Esophagus muscularis mucosa (tissue), 4 donors: ENCODE data around the gene IRS1.

Experiments
- CTCF ChIP-seq, 3 experiments: fragments of 200-600 bp in 2 of 3; fragments of 450-650 bp in 1 of 3; sonication (generic) in 2 of 3; IDR thresholded peaks; one replicate each; pipeline ENCODE4 v1.5.1; 2017 to 2019; ENCODE audit warnings: antibody characterized with exemption in 3 of 3, mild to moderate bottlenecking in 2 of 3, moderate library complexity in 1 of 3
- EP300 ChIP-seq: sonication (generic); formaldehyde crosslinking; IDR thresholded peaks from one replicate; pipeline ENCODE4 v1.6.1; 2017; ENCODE audit warnings: antibody characterized with exemption
- POLR2A ChIP-seq: fragments of 450-650 bp; IDR thresholded peaks from one replicate; pipeline ENCODE4 v1.6.1; 2017; ENCODE audit warnings: antibody characterized with exemption, moderate library complexity, mild to moderate bottlenecking, low read depth

- no peak for TF ChIP-seq POLR2A
- TF ChIP-seq CTCF (IDR thresholded peaks at IDR 0.05), result no peak
- TF ChIP-seq EP300, result no peak
These were observed 35.8 kb upstream of the IRS1 start for GRCh38 chr2:226835420-226835795.
